COLO668 (cell line): Measurements from ENCODE around the gene ARMC10.
A peak's percentile ranks its signal among the peaks of the same experiment; 100 is the strongest.
"Not testable (repeated sequence)": the region's sequence is repeated elsewhere in the genome, so short reads cannot be mapped to it uniquely, and the experiment has no call there.

Experiments used
- DNase-seq: peaks from one replicate; lab custom pipeline; 2025; ENCODE audit not compliant: unreplicated experiment; lab: John Stamatoyannopoulos, UW

ARMC10 gene

DNA sequence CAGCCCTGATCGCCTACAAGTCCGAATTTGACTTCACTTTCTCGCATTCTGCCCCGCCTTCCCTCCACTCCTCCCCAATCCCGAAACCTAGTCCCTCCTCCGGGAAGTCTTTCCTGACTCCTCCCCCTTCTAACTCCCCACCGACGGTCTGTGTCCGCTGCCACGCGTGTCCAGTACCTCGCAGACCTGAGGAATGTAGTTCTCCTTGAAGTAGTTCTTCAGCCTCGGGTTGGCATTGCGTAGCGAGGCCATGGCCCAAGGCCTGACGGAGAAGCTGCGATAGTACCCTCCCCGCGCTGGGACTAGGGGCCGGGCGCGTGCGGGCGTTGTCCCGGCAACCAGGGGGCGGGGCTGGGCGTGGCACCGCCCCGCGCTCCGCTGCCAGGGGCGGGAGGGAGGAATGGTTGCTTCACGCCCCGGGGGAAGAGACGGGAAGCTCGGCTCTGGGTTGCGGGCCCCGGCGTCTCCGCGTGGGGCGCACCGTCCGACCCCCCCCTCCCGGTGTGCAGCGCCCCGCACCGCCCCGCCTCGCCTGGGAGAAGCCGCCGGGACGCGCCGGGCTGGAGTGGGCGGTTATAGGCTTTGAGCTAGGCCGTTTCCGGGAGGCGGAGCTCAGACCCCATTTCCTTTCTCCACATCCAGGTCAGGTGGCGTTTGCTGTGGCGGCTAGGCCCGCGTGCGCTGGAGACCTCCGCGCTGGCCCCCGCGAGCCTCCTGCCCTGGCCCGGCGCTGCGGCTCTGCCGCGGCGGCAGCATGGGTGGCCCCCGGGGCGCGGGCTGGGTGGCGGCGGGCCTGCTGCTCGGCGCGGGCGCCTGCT, at the start of gene ARMC10, which contains the start of gene FBXL13:
TSS of gene ARMC10 (plus strand) at position 622 of the 818 bp plus-strand sequence. CDS start at position 755, 133 bp downstream.
TSS of gene FBXL13 (minus strand) at position 278 of the 818 bp plus-strand sequence.
- peak; percentile 94 for DNase-seq

DNA sequence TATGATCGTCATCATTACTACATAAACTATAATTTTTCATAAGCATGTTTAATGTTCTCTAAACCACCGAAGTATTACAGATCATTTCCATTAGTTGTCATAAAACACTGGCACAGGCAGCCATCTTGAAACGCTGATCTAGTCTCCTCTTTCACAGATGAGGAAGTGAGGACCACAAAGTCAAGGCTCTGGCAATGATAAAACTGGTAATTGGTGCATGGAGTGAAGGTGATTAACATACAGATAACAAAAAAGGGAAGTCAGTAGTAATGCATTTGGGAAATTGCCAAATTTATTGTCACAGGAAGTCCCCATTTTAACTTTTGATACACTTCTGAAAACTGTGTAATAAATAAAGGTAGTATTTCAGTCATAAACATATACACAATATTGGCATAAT, 49.6 kb upstream of the ARMC10 start:
- no peak for DNase-seq

GRCh38 chr7:103031024-103031423, 43.9 kb upstream of the ARMC10 start:
- no peak for DNase-seq

GRCh38 chr7:103031781-103032180, 43.2 kb upstream of the ARMC10 start:
- DNase-seq: no peak

GRCh38 chr7:103034318-103034717, 40.6 kb upstream of the ARMC10 start:
- not testable (repeated sequence) for DNase-seq

DNA sequence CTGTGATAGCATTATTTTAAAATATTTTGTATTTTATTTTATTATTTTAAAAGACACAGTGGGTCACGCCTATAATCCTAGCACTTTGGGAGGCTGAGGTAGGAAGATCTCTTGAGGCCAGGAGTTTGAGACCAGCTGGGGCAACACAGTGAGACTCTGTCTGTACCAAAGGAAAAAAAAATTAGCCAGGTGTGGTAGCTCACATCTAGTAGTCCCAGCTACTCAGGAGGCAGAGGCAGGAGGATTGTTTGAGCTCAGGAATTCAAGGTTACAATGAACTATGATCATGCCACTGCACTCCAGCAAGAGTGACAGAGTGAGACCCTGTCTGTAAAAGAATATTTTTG, 37.5 kb upstream of the ARMC10 start:
- DNase-seq: no peak

GRCh38 chr7:103037823-103038739, 36.9 kb upstream of the ARMC10 start:
- DNase-seq: peak; percentile 33

DNA sequence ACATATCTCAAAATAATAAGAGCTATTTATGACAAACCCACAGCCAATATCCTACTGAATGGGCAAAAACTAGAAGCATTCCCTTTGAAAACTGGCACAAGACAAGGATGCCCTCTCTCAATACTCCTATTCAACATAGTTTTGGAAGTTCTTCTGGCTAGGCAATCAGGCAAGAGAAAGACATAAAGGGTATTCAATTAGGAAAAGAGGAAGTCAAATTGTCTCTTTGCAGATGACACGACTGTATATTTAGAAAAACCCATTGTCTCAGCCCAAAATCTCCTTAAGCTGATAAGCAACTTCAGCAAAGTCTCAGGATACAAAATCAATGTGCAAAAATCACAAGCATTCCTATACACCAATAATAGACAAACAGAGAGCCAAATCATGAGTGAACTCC, 33.1 kb upstream of the ARMC10 start:
- not testable (repeated sequence) for DNase-seq

GRCh38 chr7:103048833-103049232, 26.1 kb upstream of the ARMC10 start:
- no peak for DNase-seq

GRCh38 chr7:103051519-103051918, 23.4 kb upstream of the ARMC10 start:
- no peak for DNase-seq

DNA sequence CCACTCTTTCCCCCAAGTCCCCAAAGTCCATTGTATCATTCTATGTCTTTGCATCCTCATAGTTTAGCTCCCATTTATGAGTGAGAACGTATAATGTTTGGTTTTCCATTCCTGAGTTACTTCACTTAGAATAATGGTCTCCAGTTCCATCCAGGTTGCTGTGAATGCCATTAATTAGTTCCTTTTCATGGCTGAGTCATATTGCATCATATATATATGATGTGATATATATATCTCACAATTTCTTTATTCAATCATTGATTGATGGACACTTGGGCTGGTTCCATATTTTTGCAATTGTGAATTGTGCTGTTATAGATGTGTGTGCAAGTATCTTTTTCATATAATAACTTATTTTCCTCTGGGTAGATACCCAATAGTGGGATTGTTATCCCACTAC, 18.9 kb upstream of the ARMC10 start:
- not testable (repeated sequence) for DNase-seq

GRCh38 chr7:103058122-103058521, 16.8 kb upstream of the ARMC10 start:
- no peak for DNase-seq

DNA sequence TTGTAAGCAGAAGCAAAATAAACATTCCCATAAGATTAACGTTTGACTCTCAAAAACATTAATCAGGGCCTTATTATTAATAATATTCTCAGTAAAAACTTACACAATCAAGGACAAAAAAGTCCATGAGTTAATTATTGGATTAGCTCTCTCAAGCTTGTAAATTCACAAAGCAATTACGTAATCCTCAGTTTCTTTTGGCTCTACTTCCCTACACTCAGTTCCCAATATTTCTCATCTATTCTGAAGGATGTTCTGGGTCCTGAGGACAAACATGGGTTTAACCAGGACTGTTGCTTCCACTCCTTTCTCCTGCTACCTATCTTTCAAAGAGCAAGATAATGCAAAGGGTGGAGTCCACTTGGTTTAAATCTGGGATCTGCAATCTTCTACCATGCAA, 15.5 kb upstream of the ARMC10 start:
- DNase-seq: no peak

DNA sequence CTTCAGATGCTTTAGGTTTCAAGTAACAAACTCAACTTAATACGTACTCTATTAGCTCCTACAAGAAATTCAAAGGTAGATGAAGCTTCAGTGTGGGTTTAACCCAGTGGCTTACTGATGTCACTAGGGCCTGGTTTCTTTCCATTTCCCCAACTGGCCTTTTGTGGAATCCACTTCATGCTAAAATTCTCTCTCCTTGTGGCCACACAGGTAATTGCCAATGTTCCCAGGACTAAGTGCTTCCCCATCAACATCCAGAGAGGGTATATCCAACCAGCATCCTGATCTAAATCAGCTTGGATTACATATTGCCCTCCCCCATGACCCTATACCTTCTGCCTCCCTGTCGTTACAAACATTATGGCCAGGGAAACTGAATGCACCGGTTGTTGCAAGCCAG, 11.0 kb upstream of the ARMC10 start:
- DNase-seq: no peak

DNA sequence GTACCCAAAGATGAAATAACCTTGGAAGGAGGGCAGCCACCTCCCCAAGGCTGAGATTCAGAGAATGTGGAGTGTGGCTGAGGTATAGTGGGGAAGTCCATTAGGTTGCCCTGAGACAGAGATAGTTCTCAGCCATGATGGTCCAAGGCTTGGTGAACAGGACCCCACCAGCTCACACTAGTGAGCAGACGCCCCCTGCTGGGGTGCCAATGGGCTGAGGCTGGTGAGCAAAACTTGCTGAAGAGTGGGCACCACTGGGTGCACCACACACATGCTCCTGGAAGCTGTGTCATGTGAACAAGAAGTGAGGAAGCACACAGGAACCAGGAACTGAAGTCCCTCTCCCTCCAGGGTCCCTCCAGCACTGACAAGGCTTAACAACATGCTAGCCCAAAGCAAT, 9.3 kb upstream of the ARMC10 start:
- DNase-seq: peak; percentile 50

GRCh38 chr7:103068414-103069403, 6.2 kb upstream of the ARMC10 start:
- DNase-seq: no peak

DNA sequence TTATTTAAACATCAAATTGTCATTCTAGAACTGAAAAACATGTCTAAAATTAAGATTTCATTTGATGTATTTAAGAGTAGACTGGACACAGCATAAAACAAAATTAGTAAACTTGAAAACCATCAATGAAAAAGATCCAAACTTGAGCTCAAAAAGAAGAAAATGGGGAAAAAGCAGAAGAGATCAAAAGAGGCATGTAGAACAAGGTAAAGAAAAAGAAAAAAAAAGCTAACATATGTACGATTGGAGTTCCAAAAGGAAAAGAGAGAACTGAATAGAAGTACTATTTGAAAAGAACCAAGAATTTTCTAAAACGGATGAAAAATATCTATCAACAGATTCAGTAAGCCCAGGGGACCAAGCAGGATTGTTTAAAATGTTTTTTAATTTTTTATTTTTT, 3.9 kb upstream of the ARMC10 start:
- no peak for DNase-seq

DNA sequence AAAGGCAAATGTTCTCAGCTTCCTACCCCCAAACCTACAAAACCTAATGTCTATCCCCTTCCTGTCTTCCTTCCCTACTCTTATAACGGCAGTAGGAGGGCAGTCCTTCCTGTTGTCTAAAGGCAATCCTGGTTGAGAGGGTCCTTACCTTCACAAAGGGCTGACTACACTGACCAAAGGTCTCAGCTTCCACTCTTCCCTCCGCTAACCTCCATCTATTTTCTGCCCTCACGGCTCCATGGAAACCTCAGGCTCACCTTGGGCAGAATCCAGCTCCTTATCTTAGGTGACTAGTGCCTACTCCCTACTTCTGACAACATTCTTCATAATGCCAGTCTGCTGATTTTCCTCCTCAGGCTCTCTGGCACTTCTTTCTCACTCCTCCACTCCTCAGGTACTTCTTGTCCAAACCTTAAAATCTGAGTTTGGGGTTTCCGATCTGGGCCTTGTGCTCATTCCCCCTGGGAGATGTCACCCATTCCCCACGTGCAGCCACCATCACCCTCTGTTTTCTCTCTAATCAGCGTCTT, 886 bp upstream of the ARMC10 start:
- DNase-seq: no peak

- peak; percentile 51 for DNase-seq
Measured at GRCh38 chr7:103075337-103075918, 488 bp downstream of the ARMC10 start.

- DNase-seq: no peak
Measured at GRCh38 chr7:103076764-103077163, 1.8 kb downstream of the ARMC10 start.
